Measurements from ENCODE around the gene ARHGAP5. TPM values are rescaled to one million over a fixed set of nuclear protein-coding genes. Genes with fewer than 3 reads are reported as not detected.
"Not testable (repeated sequence)": the region's sequence is repeated elsewhere in the genome, so short reads cannot be mapped to it uniquely, and the experiment has no call there.

Gene ARHGAP5
- total RNA-seq, 1 donor from 2014 or later, result 182 TPM

DNA sequence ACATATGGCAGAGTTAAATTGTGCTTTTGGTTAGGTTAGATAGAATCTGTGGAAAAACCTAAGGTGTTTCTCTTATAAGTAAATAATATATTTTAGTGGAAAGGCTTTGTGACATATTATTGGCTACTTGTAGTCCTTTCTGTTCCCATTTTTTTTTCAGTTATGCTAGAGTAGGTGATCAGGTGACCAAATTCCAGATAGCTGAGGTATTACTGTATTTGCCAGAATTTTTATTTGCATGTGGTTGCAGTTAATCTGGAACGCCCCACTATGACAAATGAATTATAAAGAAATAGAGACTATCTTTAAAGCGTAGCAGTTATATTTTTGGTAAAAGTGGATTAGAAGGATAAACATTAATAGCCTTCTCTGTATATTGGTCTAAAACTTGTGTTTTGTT, 52.0 kb downstream of the ARHGAP5 start:
- peaks cover 77% of the 10 kb centered on the region for H3K36me3 Mint-ChIP-seq (ENCODE audit: insufficient read depth)
- H3K27ac Mint-ChIP-seq, result peak overlapping the region; percentile 76
- H3K27me3 Mint-ChIP-seq, result no peaks in the 10 kb centered on the region
- no peak for DNase-seq (ENCODE audit: low spot score, unreplicated experiment)
- H3K4me3 Mint-ChIP-seq (ENCODE audit: low read depth), result no peak overlapping the region
- TF ChIP-seq, protein P1, sequence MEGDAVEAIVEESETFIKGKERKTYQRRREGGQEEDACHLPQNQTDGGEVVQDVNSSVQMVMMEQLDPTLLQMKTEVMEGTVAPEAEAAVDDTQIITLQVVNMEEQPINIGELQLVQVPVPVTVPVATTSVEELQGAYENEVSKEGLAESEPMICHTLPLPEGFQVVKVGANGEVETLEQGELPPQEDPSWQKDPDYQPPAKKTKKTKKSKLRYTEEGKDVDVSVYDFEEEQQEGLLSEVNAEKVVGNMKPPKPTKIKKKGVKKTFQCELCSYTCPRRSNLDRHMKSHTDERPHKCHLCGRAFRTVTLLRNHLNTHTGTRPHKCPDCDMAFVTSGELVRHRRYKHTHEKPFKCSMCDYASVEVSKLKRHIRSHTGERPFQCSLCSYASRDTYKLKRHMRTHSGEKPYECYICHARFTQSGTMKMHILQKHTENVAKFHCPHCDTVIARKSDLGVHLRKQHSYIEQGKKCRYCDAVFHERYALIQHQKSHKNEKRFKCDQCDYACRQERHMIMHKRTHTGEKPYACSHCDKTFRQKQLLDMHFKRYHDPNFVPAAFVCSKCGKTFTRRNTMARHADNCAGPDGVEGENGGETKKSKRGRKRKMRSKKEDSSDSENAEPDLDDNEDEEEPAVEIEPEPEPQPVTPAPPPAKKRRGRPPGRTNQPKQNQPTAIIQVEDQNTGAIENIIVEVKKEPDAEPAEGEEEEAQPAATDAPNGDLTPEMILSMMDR (IDR thresholded peaks at IDR 0.05; ENCODE audit: unreplicated experiment), result no peak
- H3K9me3 Mint-ChIP-seq (ENCODE audit: low read depth), result peaks cover 38% of the 10 kb centered on the region
- H3K4me1 Mint-ChIP-seq (ENCODE audit: low read depth), result no peaks in the 10 kb centered on the region

DNA sequence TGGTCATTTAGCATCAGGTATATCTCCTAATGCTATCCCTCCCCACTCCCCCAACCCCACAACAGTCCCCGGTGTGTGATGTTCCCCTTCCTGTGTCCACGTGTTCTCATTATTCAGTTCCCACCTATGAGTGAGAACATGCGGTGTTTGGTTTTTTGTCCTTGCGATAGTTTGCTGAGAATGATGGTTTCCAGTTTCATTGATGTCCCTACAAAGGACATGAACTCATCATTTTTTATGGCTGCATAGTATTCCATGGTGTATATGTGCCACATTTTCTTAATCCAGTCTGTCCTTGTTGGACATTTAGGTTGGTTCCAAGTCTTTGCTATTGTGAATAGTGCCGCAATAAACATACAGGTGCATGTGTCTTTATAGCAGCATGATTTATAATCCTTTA, 54.6 kb downstream of the ARHGAP5 start:
- Mint-ChIP-seq H3K36me3 (ENCODE audit: insufficient read depth) (peaks cover 71% of the 10 kb centered on the region), H3K27ac (peak overlapping the region; percentile 37), H3K9me3 (ENCODE audit: low read depth) (peaks cover 19% of the 10 kb centered on the region)
- H3K27me3 Mint-ChIP-seq; H3K4me1 Mint-ChIP-seq (ENCODE audit: low read depth); H3K4me3 Mint-ChIP-seq (ENCODE audit: low read depth); DNase-seq (ENCODE audit: low spot score, unreplicated experiment): not testable (repeated sequence)

DNA sequence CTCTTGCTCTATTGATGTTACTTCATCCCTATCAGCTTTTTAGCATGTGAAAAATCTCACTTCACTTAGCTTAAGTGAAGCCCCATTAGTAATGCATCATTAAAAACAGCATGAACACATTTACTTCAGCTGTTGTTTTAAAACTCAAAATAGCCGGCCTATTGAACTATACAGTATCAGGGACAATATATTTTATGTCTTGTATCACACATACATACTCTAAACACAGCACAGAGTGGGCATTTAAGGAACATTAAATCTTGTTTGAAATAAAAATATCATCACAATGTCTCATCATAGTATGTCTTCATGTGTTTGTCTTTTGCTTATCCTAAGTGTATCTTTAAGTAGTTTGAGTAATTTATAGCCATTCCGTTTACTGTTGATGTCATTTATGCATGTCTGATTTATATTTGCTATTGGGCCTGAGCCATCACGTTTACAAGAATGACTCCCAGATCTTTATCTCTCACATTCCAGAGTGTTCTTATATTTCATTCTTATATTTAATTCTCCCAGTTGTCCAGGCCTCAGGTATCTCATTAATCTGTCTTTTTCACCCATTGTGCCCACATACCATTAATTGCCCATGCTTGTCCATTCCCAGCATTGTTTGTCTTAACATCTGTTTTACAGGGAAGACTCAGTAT, 57.5 kb downstream of the ARHGAP5 start:
- H3K27me3 Mint-ChIP-seq, result no peaks in the 10 kb centered on the region
- peaks cover 18% of the 10 kb centered on the region for H3K9me3 Mint-ChIP-seq (ENCODE audit: low read depth)
- H3K4me1 Mint-ChIP-seq (ENCODE audit: low read depth), result no peaks in the 10 kb centered on the region
- H3K36me3 Mint-ChIP-seq (ENCODE audit: insufficient read depth), result peaks cover 72% of the 10 kb centered on the region
- peak overlapping the region; percentile 16 for H3K27ac Mint-ChIP-seq
- TF ChIP-seq, protein P1 (IDR thresholded peaks at IDR 0.05; ENCODE audit: unreplicated experiment), result no peak
- no peak overlapping the region for H3K4me3 Mint-ChIP-seq (ENCODE audit: low read depth)
- no peak for DNase-seq (ENCODE audit: low spot score, unreplicated experiment)

DNA sequence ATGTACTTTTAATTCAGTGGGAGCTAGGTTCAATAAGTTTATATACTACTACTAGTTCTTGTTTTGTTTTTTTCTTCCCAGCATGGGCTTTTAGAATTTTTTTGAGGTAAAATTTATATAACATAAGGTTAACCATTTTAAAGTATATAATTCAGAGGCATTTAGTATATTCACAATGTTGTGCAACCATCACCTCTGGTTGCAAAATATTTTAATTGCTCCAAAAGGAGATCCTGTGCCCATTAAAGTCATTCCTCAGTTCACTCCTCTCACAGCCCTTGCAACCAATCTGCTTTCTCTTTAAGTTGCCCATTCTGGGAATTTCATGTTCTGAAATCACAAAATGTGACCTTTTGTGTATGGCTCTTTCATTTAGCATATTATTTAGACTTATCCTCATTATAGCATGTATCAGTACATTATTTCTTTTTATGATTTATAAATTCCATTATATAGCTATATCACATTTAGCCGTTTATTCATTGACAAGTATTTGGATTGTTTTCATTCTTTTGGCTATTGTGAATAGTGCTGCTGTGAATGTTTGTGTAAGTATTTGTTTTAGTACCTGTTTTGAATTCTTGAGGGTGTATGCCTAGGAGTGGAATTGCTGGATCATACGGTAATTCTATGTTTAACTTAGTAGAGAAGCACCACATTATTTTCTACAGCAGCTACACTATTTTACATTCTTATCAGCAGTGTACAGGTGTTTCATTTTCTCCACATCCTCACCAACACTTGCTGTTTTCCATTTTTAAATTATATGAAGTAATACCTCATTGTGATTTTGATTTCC, 59.1 kb downstream of the ARHGAP5 start:
- TF ChIP-seq, protein P1 (IDR thresholded peaks at IDR 0.05; ENCODE audit: unreplicated experiment), result no peak
- H3K4me1 Mint-ChIP-seq (ENCODE audit: low read depth), result no peaks in the 10 kb centered on the region
- H3K4me3 Mint-ChIP-seq (ENCODE audit: low read depth), result no peak overlapping the region
- H3K36me3 Mint-ChIP-seq (ENCODE audit: insufficient read depth), result peaks cover 71% of the 10 kb centered on the region
- H3K27me3 Mint-ChIP-seq, result no peaks in the 10 kb centered on the region
- no peak overlapping the region for H3K27ac Mint-ChIP-seq
- H3K9me3 Mint-ChIP-seq (ENCODE audit: low read depth), result peaks cover 17% of the 10 kb centered on the region
- DNase-seq (ENCODE audit: low spot score, unreplicated experiment), result no peak

DNA sequence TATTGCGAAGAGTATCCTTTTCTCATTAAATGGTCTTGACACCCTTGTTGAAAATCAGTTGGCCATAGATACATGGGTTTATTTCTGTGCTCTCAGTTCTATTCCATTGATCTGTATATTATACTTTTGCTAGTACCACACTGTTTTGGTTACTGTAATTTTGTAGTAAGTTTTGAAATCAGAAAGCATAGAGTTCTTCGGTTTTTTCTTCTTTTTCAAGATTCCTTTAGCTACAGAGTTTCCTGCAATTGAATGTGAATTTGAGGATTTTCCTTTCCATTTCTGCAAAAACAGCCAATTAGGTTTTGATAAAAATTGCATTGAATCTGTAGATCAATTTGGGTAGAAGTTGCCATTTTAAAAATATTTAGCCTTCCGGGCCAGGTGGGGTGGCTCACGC, 60.2 kb downstream of the ARHGAP5 start:
- H3K4me3 Mint-ChIP-seq (ENCODE audit: low read depth), result no peak overlapping the region
- TF ChIP-seq, protein P1 (IDR thresholded peaks at IDR 0.05; ENCODE audit: unreplicated experiment), result no peak
- H3K4me1 Mint-ChIP-seq (ENCODE audit: low read depth), result peaks cover 6% of the 10 kb centered on the region
- H3K27ac Mint-ChIP-seq, result peak overlapping the region; percentile 59
- peaks cover 17% of the 10 kb centered on the region for H3K9me3 Mint-ChIP-seq (ENCODE audit: low read depth)
- H3K27me3 Mint-ChIP-seq, result no peaks in the 10 kb centered on the region
- H3K36me3 Mint-ChIP-seq (ENCODE audit: insufficient read depth), result peaks cover 68% of the 10 kb centered on the region
- no peak for DNase-seq (ENCODE audit: low spot score, unreplicated experiment)
